Thyroid gland (tissue), 4 donors: ENCODE measurements around the gene TXNRD3. TPM values are rescaled to one million over a fixed set of nuclear protein-coding genes. Genes with fewer than 3 reads are reported as not detected.

Experiments used
- DNase-seq, 2 donors: peaks; one replicate each; pipeline ENCODE4 v3.0.0-alpha.2; 2019
- H3K27ac ChIP-seq, 3 donors: fragments of 200-600 bp; sonication (generic); 1 replicate in 2 of 3; 2 replicates in 1 of 3; pipeline ENCODE4 v1.5.1; 2016 to 2019; ENCODE audit warnings: mild to moderate bottlenecking in 1 of 3, moderate library complexity in 1 of 3
- H3K27me3 ChIP-seq: fragments of 200-600 bp; sonication (generic); one replicate; pipeline ENCODE4 v1.5.1; 2019
- H3K36me3 ChIP-seq, 2 donors: fragments of 200-600 bp; sonication (generic); one replicate each; pipeline ENCODE4 v1.5.1; 2016 to 2019
- H3K4me1 ChIP-seq, 2 donors: fragments of 200-600 bp; sonication (generic); one replicate each; pipeline ENCODE4 v1.5.1; 2017 to 2019
- H3K4me3 ChIP-seq, 3 donors: fragments of 200-600 bp; sonication (generic); replicated peaks in 1 of 3; 1 replicate in 2 of 3; 2 replicates in 1 of 3; pipeline ENCODE4 v1.5.1; 2016; ENCODE audit warnings: mild to moderate bottlenecking in 1 of 3
- H3K9me3 ChIP-seq: fragments of 200-600 bp; sonication (generic); one replicate; pipeline ENCODE4 v1.5.1; 2017
- CTCF ChIP-seq, 6 experiments: fragments of 200-600 bp in 3 of 6; fragments of 450-650 bp in 3 of 6; sonication (generic) in 3 of 6; IDR thresholded peaks; one replicate each; pipeline ENCODE4 v1.5.1; 2016 to 2019; ENCODE audit warnings: antibody characterized with exemption in 6 of 6, mild to moderate bottlenecking in 2 of 6, inconsistent platforms in 1 of 6, moderate library complexity in 1 of 6
- POLR2A ChIP-seq, 2 donors: fragments of 450-650 bp; IDR thresholded peaks; one replicate each; pipeline ENCODE4 v1.6.1; 2017; ENCODE audit warnings: antibody characterized with exemption in 2 of 2, mild to moderate bottlenecking in 2 of 2, moderate library complexity in 1 of 2
- WGBS, 2 donors: methylation state at CpG; one replicate each; pipeline ENCODE4 v1.1.5; 2017; 5-methylcytosine and 5-hydroxymethylcytosine counted together
- intact Hi-C: fragments of 100-400 bp; cut with DNase I; formaldehyde crosslinking; loops from one replicate; pipeline ENCODE4 v1.15.1; 2023
- total RNA-seq, 4 donors: library from RNA; depleted of rRNA; stranded (reverse); fragments of >200 nt; gene quantifications; one replicate each; pipeline ENCODE4 v1.2.3, GENCODE V29; 2016

TXNRD3 gene
- total RNA-seq, 4 donors from 2014 or later: 14.4 to 21.3 (median 17.7) TPM

DNA sequence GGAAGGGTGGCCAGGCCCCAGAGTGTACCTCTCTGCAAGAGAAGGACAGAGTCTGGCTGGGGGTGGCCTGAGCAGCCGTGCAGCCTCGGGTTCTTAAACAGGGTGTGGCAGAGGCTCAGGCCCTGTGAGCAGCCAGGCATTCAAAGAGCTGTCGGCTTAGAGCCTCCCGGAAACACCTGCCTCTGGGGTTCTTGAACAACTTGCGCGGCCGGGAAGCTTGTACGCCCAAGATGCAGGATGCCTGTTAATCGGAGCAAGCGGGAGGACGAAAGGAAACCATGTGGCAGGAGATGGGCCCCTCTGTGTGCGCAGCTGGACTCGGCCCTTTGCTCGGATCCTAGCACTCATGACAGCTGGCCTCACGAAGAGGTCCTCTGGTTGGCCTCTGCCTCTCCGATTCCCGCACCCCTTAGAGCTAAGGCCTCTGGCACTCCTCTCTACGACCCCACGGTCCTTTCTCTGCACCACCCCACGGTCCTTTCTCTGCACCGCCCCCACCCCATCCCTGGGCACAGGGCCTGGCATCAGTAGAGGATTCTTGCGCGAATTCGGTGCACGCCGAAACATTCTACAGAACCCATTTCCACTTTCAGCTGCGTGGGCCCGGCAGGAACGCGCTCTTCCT is 23.9 kb upstream of the TXNRD3 start:
- Histone ChIP-seq H3K4me3 (no peak overlapping the region), H3K4me1 (peaks cover 10 to 13% of the 10 kb centered on the region in 2 donors), H3K9me3 (no peaks in the 10 kb centered on the region), H3K27me3 (no peaks in the 10 kb centered on the region), H3K27ac (no peak overlapping the region), H3K36me3 (no peaks in the 10 kb centered on the region)
- intact Hi-C loops: loop anchor here (5.0 kb wide), 2 partner anchors 303 to 778 kb away; partner anchors contain the start of gene PLXNA1
- peak; percentile 48 to 54 for DNase-seq
- TF ChIP-seq POLR2A (IDR thresholded peaks at IDR 0.05): no peak
- TF ChIP-seq CTCF (IDR thresholded peaks at IDR 0.05): no peak
- 18% methylated on average over 11 to 25 of the region's 30 CpGs for WGBS, 2 donors

DNA sequence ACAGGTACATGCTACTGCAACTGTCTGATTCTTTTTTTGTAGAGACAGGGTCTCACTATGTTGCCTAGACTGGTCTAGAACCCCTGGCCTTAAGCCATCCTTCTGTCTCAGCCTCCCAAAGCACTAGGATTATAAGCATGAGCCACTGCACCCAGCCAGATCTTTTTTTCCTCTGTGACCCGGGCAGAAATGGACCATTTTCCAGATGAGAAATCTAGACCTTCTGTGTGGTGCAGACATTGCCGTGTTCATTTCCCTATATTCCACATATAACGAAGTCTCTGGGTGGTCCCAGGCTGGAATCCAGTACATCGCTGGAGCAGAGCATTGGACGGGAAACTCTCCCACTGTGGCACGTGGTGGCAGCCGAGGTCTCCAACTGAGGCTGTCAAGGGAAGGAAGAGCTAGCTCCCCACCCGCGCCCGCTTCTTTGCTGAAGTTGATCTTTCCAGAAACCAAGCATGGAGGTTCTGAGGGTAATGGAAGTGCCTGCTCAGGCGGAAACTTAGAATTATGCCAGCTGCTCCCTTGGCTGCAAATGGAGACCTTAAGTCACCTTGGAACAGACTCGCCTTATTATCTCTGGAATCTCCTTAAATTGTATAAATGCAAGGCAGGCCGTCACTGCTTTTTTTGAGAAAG is 23.1 kb upstream of the TXNRD3 start:
- H3K27ac ChIP-seq: no peak overlapping the region
- 88% methylated on average over 13 of the region's 13 CpGs for WGBS, 2 donors
- no peaks in the 10 kb centered on the region for H3K27me3 ChIP-seq
- no peak overlapping the region for H3K4me3 ChIP-seq
- H3K4me1 ChIP-seq: peaks cover 10 to 13% of the 10 kb centered on the region in 2 donors
- H3K9me3 ChIP-seq: no peaks in the 10 kb centered on the region
- H3K36me3 ChIP-seq: no peaks in the 10 kb centered on the region
- DNase-seq: no peak
- intact Hi-C loops: loop anchor here (5.0 kb wide), 2 partner anchors 304 to 779 kb away; partner anchors contain the start of gene PLXNA1
- TF ChIP-seq CTCF (IDR thresholded peaks at IDR 0.05): no peak
- TF ChIP-seq POLR2A (IDR thresholded peaks at IDR 0.05): no peak

DNA sequence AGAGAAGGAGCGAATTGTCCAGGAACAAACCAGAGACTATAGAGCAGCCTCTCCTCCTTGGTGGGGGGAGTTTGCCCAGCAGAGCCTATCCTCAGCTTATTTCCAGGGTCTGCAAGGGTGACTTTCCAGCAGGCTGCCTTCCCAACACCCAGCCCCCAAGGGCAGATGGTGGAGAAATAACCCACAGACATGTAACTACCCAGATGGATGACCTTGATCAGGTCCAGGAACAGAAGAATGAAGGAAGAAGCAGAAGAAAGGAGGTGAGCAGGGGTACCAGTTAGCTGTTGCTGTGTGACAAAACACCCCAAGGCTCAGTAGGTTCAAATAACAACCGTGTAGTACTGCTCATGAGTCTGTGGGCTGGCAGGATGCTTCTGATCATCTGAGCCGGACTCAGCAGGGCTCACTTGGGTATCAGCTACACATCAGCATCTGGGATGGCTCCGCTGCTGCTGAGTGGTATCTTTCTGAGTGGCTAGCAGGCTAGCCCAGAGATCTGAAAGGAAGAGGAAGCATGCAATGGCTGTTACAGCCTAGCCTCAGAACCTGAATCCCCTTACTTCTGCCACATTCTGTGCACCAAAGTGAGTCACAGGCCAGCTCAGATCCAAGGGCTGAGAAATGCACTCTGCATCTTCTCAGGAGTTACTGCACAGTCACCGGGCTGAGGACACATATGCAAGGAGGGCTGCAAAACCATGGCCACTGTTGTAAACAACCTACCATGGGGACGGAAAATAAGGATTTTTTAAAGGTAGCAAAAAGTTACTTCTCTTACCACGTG is 22.2 kb upstream of the TXNRD3 start:
- Histone ChIP-seq H3K4me1 (peaks cover 10 to 13% of the 10 kb centered on the region in 2 donors), H3K9me3 (no peaks in the 10 kb centered on the region), H3K4me3 (no peak overlapping the region), H3K27me3 (no peaks in the 10 kb centered on the region), H3K36me3 (no peaks in the 10 kb centered on the region), H3K27ac (no peak overlapping the region)
- 79 to 87% methylated on average over 6 to 7 of the region's 7 CpGs for WGBS, 2 donors
- intact Hi-C loops: loop anchor here (5.0 kb wide), 2 partner anchors 305 to 780 kb away; partner anchors contain the start of gene PLXNA1
- TF ChIP-seq POLR2A (IDR thresholded peaks at IDR 0.05) (no peak), CTCF (IDR thresholded peaks at IDR 0.05) (no peak)
- no peak for DNase-seq

DNA sequence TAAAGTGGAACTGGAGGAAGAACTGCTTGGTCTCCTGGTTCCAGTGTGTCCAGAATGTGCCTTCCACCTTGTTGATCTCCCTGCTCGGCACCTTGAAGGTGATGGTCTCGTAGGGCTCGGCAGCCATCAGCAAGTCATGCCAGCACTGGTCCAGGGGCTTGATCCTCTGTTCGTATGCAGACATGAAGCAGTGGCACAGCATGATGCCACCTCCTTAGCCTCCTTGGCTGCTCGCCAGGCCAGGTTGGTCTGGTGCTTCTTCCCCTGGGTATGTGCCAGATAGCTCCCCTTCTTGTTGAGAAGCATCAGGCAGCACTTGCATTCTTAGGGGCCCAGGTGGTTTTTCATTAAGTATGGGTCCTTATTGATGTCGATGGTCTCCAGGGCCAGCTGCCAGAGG is 17.8 kb upstream of the TXNRD3 start:
- Histone ChIP-seq H3K36me3 (no peaks in the 10 kb centered on the region), H3K27ac (no peak overlapping the region), H3K9me3 (no peaks in the 10 kb centered on the region), H3K4me1 (no peaks in the 10 kb centered on the region), H3K27me3 (no peaks in the 10 kb centered on the region), H3K4me3 (no peak overlapping the region)
- 71 to 77% methylated on average over 5 to 6 of the region's 6 CpGs for WGBS, 2 donors
- intact Hi-C loops: no loop called here
- TF ChIP-seq POLR2A (IDR thresholded peaks at IDR 0.05): no peak
- DNase-seq: no peak

- 81 to 97% methylated on average over 4 to 6 of the region's 7 CpGs for WGBS, 2 donors
- Histone ChIP-seq H3K36me3 (no peaks in the 10 kb centered on the region), H3K9me3 (no peaks in the 10 kb centered on the region), H3K4me3 (no peak overlapping the region), H3K27ac (no peak overlapping the region), H3K4me1 (no peaks in the 10 kb centered on the region), H3K27me3 (no peaks in the 10 kb centered on the region)
- TF ChIP-seq POLR2A (IDR thresholded peaks at IDR 0.05): no peak
- TF ChIP-seq CTCF (IDR thresholded peaks at IDR 0.05): no peak
- intact Hi-C loops: no loop called here
- DNase-seq: no peak
Measured at GRCh38 chr3:126672340-126672739, 17.4 kb upstream of the TXNRD3 start.
